GDM1 (cell line): Measurements from ENCODE around the gene CYP4X1.
"Not testable (repeated sequence)": the region's sequence is repeated elsewhere in the genome, so short reads cannot be mapped to it uniquely, and the experiment has no call there.

Experiments
- DNase-seq: peaks from one replicate; lab custom pipeline; 2025; lab: John Stamatoyannopoulos, UW

CYP4X1 gene

GRCh38 chr1:47069509-47069908 lies 46.0 kb downstream of the CYP4X1 start:
- DNase-seq, result not testable (repeated sequence)

DNA sequence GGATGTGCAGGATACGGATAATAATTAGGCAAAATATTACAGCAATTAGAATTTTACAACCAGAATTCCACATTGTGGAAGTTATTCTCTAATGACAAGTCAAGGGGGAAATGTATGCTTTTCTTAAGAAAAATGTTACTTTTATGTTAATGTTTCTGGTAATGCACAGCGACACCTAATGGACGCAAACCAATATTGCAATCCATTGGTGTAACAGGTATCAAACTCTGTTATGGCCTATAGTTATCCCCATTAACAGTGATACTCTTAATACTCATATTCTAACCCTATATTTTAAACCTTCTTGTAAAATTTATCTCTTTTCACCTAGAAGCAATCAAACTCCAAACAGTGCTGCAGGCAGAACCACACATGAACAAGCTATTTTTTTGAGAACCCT lies 65.9 kb downstream of the CYP4X1 start:
- not testable (repeated sequence) for DNase-seq

DNA sequence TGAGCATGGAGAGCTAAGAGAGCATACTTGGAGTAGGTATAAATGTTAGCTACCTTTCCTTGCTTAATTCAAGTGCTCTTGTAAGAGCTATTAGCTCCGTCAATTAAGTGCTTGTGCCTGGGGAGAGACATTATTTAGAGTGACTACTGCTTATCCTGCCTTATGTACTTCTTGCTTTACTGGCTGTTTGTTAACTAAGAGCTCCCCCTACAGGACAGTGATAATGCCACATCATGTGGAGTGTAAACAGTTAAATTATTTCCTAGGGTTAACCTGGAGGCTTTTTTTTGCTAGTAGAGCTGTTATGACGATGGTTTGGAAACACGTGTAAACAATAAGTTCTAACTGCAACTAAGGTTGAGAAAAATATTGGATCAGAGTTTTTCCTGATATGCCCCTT lies 68.0 kb downstream of the CYP4X1 start:
- not testable (repeated sequence) for DNase-seq
